Kidney capillary endothelial cell (primary cell): Measurements from ENCODE around the gene PDYN.

ENCODE experiments used
- DNase-seq: peaks from one replicate; pipeline ENCODE4 v3.0.0-alpha.2; 2018; ENCODE audit warnings: low spot score

PDYN gene

GRCh38 chr20:1934721-1935573 lies 58.9 kb downstream of the PDYN start:
- no peak for DNase-seq

GRCh38 chr20:1934156-1934555 lies 59.7 kb downstream of the PDYN start:
- DNase-seq = no peak

- DNase-seq = no peak
These were observed 60.4 kb downstream of the PDYN start for GRCh38 chr20:1933465-1933870.

- DNase-seq = no peak
These were observed 60.9 kb downstream of the PDYN start for GRCh38 chr20:1932971-1933370.

- no peak for DNase-seq
These were observed 62.0 kb downstream of the PDYN start for GRCh38 chr20:1931830-1932229.

- DNase-seq = no peak
These were observed 63.7 kb downstream of the PDYN start for GRCh38 chr20:1930165-1930564.

GRCh38 chr20:1929460-1929859 lies 64.4 kb downstream of the PDYN start:
- DNase-seq = no peak

GRCh38 chr20:1928782-1929181 lies 65.1 kb downstream of the PDYN start:
- no peak for DNase-seq
